ENCODE results near the gene UBE2H.
A peak's percentile ranks its signal among the peaks of the same experiment; 100 is the strongest.
"Not testable (repeated sequence)": the region's sequence is repeated elsewhere in the genome, so short reads cannot be mapped to it uniquely, and the experiment has no call there.

Gene UBE2H

GRCh38 chr7:129872054-129872453 lies 80.7 kb downstream of the UBE2H start:
- no peak overlapping the region for H3K27ac ChIP-seq

GRCh38 chr7:129870668-129871067 lies 82.1 kb downstream of the UBE2H start:
- no peak for TF ChIP-seq CTCF (conservative IDR thresholded peaks at IDR 0.05)
- H3K27ac ChIP-seq, result no peak overlapping the region

More at GRCh38 chr7:129872054-129872453, 80.7 kb downstream of the UBE2H start:
- no peak for TF ChIP-seq CTCF (conservative IDR thresholded peaks at IDR 0.05)

GRCh38 chr7:129866251-129866650 lies 86.5 kb downstream of the UBE2H start:
- H3K27ac ChIP-seq, result no peak overlapping the region
- no peak for TF ChIP-seq CTCF (conservative IDR thresholded peaks at IDR 0.05)

- no peak for TF ChIP-seq CTCF (conservative IDR thresholded peaks at IDR 0.05)
- no peak overlapping the region for H3K27ac ChIP-seq
Observed at GRCh38 chr7:129865925-129866201, 86.9 kb downstream of the UBE2H start.

GRCh38 chr7:129865093-129865924 lies 87.5 kb downstream of the UBE2H start:
- TF ChIP-seq CTCF (conservative IDR thresholded peaks at IDR 0.05), result no peak
- H3K27ac ChIP-seq, result no peak overlapping the region

GRCh38 chr7:129864676-129865075 lies 88.1 kb downstream of the UBE2H start:
- H3K27ac ChIP-seq, result not testable (repeated sequence)

- H3K27ac ChIP-seq, result no peak overlapping the region
- TF ChIP-seq CTCF (conservative IDR thresholded peaks at IDR 0.05), result no peak
Observed at GRCh38 chr7:129864042-129864441, 88.7 kb downstream of the UBE2H start.

GRCh38 chr7:129862682-129863081 lies 90.1 kb downstream of the UBE2H start:
- no peak overlapping the region for H3K27ac ChIP-seq
- TF ChIP-seq CTCF (conservative IDR thresholded peaks at IDR 0.05), result no peak

GRCh38 chr7:129860784-129861183 lies 92.0 kb downstream of the UBE2H start:
- H3K27ac ChIP-seq, result peak overlapping the region; percentile 6; the same call in 1 of the 2 replicates

All from VCaP (cell line).